HL-60 (cell line): ENCODE measurements around the gene MROH9.

ENCODE experiments used
- DNase-seq, 2 experiments: peaks; one replicate each; pipeline ENCODE4 v3.0.0-alpha.2; 2010 to 2020; ENCODE audit warnings: low read depth in 1 of 2, low spot score in 1 of 2
- H3K27ac ChIP-seq: fragments of 250-450 bp; sonication (Bioruptor Pico); replicated peaks from 2 replicates; pipeline ENCODE4 v1.5.1; 2020; ENCODE audit warnings: mild to moderate bottlenecking, moderate library complexity
- H3K27me3 ChIP-seq: fragments of 250-450 bp; sonication (Bioruptor Pico); 2 replicates; pipeline ENCODE4 v1.5.1; 2021; ENCODE audit warnings: mild to moderate bottlenecking, moderate library complexity; ENCODE audit not compliant: insufficient read depth, poor library complexity, severe bottlenecking
- H3K4me3 ChIP-seq: replicated peaks from 2 replicates; pipeline ENCODE4 v1.5.1; 2011; ENCODE audit warnings: mild to moderate bottlenecking, control low read depth, low read length; ENCODE audit not compliant: insufficient read depth
- GABPA ChIP-seq: IDR thresholded peaks from 2 replicates; pipeline ENCODE4 v1.6.1; 2012; ENCODE audit warnings: low read depth
- POLR2AphosphoS5 ChIP-seq: IDR thresholded peaks from 2 replicates; pipeline ENCODE4 v1.6.1; 2012; ENCODE audit warnings: low read depth
- SPI1 ChIP-seq: IDR thresholded peaks from 2 replicates; pipeline ENCODE4 v1.6.1; 2012; ENCODE audit warnings: low read depth, mild to moderate bottlenecking, borderline replicate concordance
- TF ChIP-seq, protein P1 (sequence below): IDR thresholded peaks from 2 replicates; pipeline ENCODE4 v1.6.1; 2012; ENCODE audit warnings: low read depth; ENCODE audit not compliant: insufficient replicate concordance
- TF ChIP-seq, protein P2 (sequence below): IDR thresholded peaks from one replicate; pipeline ENCODE4 v1.5.1; 2011; ENCODE audit warnings: low read length, control low read depth, inconsistent platforms; ENCODE audit not compliant: insufficient read depth

MROH9 gene

DNA sequence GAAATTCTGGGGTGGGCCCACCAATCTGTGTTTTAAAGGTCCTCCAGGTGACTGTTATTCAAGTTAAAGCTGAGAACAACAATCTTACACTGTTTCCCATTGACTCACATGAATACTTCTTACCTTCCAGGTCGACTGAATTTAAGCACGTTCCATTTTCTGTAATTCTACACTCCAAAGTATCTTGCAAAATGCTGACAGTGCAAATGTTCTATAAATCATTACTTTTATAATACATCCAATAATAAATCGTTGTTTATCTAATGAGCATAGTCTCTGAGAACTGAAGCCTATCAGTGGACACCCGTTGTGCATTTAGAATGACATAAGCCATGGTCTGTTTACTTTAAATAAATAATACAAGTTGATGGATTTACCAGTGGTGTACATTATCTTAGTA is 79.5 kb downstream of the MROH9 start:
- TF ChIP-seq, protein P1, sequence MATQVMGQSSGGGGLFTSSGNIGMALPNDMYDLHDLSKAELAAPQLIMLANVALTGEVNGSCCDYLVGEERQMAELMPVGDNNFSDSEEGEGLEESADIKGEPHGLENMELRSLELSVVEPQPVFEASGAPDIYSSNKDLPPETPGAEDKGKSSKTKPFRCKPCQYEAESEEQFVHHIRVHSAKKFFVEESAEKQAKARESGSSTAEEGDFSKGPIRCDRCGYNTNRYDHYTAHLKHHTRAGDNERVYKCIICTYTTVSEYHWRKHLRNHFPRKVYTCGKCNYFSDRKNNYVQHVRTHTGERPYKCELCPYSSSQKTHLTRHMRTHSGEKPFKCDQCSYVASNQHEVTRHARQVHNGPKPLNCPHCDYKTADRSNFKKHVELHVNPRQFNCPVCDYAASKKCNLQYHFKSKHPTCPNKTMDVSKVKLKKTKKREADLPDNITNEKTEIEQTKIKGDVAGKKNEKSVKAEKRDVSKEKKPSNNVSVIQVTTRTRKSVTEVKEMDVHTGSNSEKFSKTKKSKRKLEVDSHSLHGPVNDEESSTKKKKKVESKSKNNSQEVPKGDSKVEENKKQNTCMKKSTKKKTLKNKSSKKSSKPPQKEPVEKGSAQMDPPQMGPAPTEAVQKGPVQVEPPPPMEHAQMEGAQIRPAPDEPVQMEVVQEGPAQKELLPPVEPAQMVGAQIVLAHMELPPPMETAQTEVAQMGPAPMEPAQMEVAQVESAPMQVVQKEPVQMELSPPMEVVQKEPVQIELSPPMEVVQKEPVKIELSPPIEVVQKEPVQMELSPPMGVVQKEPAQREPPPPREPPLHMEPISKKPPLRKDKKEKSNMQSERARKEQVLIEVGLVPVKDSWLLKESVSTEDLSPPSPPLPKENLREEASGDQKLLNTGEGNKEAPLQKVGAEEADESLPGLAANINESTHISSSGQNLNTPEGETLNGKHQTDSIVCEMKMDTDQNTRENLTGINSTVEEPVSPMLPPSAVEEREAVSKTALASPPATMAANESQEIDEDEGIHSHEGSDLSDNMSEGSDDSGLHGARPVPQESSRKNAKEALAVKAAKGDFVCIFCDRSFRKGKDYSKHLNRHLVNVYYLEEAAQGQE = no peak
- TF ChIP-seq SPI1 = no peak
- TF ChIP-seq POLR2AphosphoS5 = no peak
- TF ChIP-seq GABPA = no peak
- TF ChIP-seq, protein P2, sequence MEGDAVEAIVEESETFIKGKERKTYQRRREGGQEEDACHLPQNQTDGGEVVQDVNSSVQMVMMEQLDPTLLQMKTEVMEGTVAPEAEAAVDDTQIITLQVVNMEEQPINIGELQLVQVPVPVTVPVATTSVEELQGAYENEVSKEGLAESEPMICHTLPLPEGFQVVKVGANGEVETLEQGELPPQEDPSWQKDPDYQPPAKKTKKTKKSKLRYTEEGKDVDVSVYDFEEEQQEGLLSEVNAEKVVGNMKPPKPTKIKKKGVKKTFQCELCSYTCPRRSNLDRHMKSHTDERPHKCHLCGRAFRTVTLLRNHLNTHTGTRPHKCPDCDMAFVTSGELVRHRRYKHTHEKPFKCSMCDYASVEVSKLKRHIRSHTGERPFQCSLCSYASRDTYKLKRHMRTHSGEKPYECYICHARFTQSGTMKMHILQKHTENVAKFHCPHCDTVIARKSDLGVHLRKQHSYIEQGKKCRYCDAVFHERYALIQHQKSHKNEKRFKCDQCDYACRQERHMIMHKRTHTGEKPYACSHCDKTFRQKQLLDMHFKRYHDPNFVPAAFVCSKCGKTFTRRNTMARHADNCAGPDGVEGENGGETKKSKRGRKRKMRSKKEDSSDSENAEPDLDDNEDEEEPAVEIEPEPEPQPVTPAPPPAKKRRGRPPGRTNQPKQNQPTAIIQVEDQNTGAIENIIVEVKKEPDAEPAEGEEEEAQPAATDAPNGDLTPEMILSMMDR = no peak
- no peak for DNase-seq
- Histone ChIP-seq H3K27ac (no peak overlapping the region), H3K4me3 (no peak overlapping the region), H3K27me3 (no peaks in the 10 kb centered on the region)

DNA sequence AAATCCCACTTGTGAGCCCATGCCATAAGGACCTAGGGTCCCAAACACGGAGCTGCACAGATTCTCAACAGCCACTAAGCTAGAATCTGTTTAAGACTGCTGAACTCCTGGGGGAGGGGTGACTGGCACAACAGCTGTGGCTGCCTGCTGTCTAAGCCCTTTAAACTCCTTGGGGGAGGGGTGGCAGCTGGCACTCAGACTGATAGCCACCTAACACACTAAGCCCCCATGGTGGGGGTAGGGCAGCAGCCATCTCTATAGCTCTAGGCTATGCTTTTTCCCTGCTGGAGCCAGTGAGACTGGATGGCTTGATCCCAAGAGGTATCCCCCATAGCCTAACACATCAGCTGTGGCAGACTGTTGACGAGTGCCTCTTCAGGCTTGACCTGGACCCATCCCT is 82.1 kb downstream of the MROH9 start:
- Histone ChIP-seq H3K27me3 (no peaks in the 10 kb centered on the region), H3K4me3 (no peak overlapping the region), H3K27ac (no peak overlapping the region)
- no peak for DNase-seq
- TF ChIP-seq GABPA (no peak), POLR2AphosphoS5 (no peak), SPI1 (no peak)
- TF ChIP-seq, protein P2 = no peak
- TF ChIP-seq, protein P1 = no peak

DNA sequence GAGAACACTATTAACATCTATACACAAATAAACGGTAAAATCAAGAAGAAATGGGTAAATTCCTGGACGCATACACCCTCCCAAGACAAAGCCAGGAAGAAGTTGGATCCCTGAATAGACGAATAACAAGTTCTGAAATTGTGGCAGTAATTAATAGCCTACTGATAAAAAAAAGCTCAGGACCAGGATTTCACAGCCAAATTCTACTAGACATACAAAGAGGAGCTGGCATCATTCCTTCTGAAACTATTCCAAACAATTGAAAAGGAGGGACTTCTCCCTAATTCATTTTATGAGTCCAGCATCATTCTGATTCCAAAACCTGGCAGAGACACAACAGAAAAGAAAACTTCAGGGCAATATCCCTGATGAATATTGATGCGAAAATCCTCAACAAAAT is 84.6 kb downstream of the MROH9 start:
- Histone ChIP-seq H3K4me3 (no peak overlapping the region), H3K27me3 (no peaks in the 10 kb centered on the region), H3K27ac (no peak overlapping the region)
- DNase-seq = no peak
- TF ChIP-seq, protein P1 = no peak
- TF ChIP-seq GABPA (no peak), SPI1 (no peak), POLR2AphosphoS5 (no peak)
- TF ChIP-seq, protein P2 = no peak
